Measurements from ENCODE around the gene PDHX.

GRCh38 chr11:35013514-35014233, 97.3 kb downstream of the PDHX start:
- TF ChIP-seq CTCF (IDR thresholded peaks at IDR 0.05; ENCODE audit: low read length) (no peak), EZH2 (optimal IDR thresholded peaks at IDR 0.05; ENCODE audit: low read depth, low read length) (no peak)
